Upper lobe of right lung (tissue), 1 donor: ENCODE data around the gene CRYBG3. TPM values are rescaled to one million over a fixed set of nuclear protein-coding genes. Genes with fewer than 3 reads are reported as not detected.

Experiments
- ATAC-seq: fragments of 200-7000 bp; cut with Tn5 transposase; one replicate; pipeline ENCODE4 v1.9.1; 2020; ENCODE audit warnings: mild to moderate bottlenecking, moderate library complexity
- DNase-seq: peaks from one replicate; pipeline ENCODE4 v3.0.0-alpha.2; 2020
- H3K27ac ChIP-seq: fragments of 200-600 bp; one replicate; pipeline ENCODE4 v1.8.0; 2022
- H3K27me3 ChIP-seq: fragments of 200-600 bp; one replicate; pipeline ENCODE4 v1.8.0; 2022; ENCODE audit warnings: mild to moderate bottlenecking
- H3K36me3 ChIP-seq: fragments of 200-600 bp; one replicate; pipeline ENCODE4 v1.8.0; 2022
- H3K4me1 ChIP-seq: fragments of 200-600 bp; one replicate; pipeline ENCODE4 v1.8.0; 2022
- H3K4me3 ChIP-seq: fragments of 200-600 bp; one replicate; pipeline ENCODE4 v1.8.0; 2022; ENCODE audit warnings: mild to moderate bottlenecking
- H3K9me3 ChIP-seq: fragments of 200-600 bp; one replicate; pipeline ENCODE4 v1.8.0; 2022
- intact Hi-C: fragments of 100-400 bp; cut with DNase I; formaldehyde crosslinking; loops from one replicate; pipeline ENCODE4 v1.11.0; 2022
- total RNA-seq: library from RNA; stranded (reverse); fragmentation: NEBNext Ultra II Directional; extraction: Animal tissue kit (Norgen Biotek cat#: 25700); gene quantifications from one replicate; pipeline ENCODE4 v1.2.1, GENCODE V29; 2021
- TF ChIP-seq, protein P1 (sequence below): fragments of 200-600 bp; IDR thresholded peaks from one replicate; pipeline ENCODE4 v1.8.0; 2022; ENCODE audit warnings: antibody characterized with exemption
- donor health status: DM: no; HTN: yes; CAD: no; lungs with severe emphysema.

CRYBG3 gene
- total RNA-seq, 1 donor from 2014 or later = 25.5 TPM

DNA sequence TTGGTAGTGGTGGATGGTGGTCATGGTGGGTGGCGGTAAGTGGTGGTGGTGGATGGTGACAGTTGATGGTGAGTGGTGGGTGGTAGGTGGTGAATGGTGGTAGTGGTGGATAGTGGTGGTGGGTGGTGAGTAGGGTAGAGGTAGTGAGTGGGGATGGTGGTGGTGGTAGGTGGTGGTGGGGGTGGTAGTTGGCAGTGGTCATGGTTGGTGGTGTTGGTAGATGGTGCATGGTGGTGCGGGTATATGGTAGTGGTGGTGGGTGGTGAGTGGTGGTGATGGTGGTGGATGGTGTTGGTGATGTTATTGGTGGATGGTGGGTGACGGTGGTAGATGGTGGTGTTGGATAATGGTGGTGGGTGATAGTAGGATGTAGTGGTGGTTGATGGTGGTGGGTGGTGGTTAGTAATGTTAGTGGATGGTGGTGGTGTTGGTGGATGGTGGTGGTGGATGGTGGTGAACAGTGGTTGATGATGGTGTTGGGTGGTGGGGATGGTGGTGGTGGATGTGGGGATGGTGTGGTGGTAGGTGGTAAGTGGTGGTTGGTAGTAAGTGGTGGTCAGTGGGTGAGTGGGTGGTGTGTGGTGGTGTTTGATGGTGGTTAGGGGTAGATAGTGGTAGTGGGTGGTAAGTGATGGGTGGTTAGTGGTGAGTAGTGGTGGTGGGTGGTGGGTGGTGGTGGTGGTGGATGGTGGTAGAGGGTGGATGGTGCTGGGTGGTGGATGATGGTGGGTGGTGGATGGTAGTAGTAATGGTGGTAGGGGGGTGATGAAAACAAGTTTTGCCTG is 167.2 kb downstream of the CRYBG3 start:
- intact Hi-C loops = no loop called here

GRCh38 chr3:97990624-97991292 is 168.9 kb downstream of the CRYBG3 start:
- Histone ChIP-seq H3K27me3 (no peaks in the 10 kb centered on the region), H3K4me3 (no peak overlapping the region), H3K4me1 (no peaks in the 10 kb centered on the region), H3K36me3 (no peaks in the 10 kb centered on the region), H3K27ac (no peak overlapping the region), H3K9me3 (no peaks in the 10 kb centered on the region)
- no peak for ATAC-seq
- DNase-seq = no peak
- intact Hi-C loops = no loop called here
- TF ChIP-seq, protein P1, sequence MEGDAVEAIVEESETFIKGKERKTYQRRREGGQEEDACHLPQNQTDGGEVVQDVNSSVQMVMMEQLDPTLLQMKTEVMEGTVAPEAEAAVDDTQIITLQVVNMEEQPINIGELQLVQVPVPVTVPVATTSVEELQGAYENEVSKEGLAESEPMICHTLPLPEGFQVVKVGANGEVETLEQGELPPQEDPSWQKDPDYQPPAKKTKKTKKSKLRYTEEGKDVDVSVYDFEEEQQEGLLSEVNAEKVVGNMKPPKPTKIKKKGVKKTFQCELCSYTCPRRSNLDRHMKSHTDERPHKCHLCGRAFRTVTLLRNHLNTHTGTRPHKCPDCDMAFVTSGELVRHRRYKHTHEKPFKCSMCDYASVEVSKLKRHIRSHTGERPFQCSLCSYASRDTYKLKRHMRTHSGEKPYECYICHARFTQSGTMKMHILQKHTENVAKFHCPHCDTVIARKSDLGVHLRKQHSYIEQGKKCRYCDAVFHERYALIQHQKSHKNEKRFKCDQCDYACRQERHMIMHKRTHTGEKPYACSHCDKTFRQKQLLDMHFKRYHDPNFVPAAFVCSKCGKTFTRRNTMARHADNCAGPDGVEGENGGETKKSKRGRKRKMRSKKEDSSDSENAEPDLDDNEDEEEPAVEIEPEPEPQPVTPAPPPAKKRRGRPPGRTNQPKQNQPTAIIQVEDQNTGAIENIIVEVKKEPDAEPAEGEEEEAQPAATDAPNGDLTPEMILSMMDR = no peak

More for the DNA sequence above, 167.2 kb downstream of the CRYBG3 start:
- Histone ChIP-seq H3K27me3 (no peaks in the 10 kb centered on the region), H3K4me1 (no peaks in the 10 kb centered on the region), H3K9me3 (no peaks in the 10 kb centered on the region), H3K36me3 (no peaks in the 10 kb centered on the region), H3K27ac (no peak overlapping the region), H3K4me3 (no peak overlapping the region)
- ATAC-seq (peak; percentile 23), DNase-seq (no peak)
- TF ChIP-seq, protein P1 = no peak

DNA sequence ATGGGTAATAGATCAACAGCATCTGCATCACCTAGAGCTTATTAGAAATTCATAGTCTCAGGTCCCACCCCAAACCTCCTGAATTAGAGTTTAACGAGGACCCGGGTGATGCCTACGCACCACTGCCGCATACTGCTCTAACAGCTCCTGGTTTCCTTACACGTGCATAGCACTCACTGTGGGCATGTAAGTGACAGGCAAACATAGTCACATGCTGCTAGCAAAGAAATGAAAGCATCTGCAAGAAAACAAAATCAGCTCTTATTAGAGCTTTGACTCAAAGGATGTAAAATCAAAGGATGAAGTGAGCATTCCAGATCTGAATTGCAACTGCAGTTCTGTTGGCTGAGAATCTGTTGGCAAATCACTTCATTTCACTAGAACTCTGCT is 169.5 kb downstream of the CRYBG3 start:
- Histone ChIP-seq H3K36me3 (no peaks in the 10 kb centered on the region), H3K27ac (no peak overlapping the region), H3K9me3 (no peaks in the 10 kb centered on the region), H3K4me1 (no peaks in the 10 kb centered on the region), H3K4me3 (no peak overlapping the region), H3K27me3 (no peaks in the 10 kb centered on the region)
- no peak for DNase-seq
- intact Hi-C loops = no loop called here
- peak; percentile 66 for ATAC-seq
- TF ChIP-seq, protein P1 = no peak

- Histone ChIP-seq H3K4me3 (no peak overlapping the region), H3K4me1 (no peaks in the 10 kb centered on the region), H3K27ac (no peak overlapping the region), H3K27me3 (no peaks in the 10 kb centered on the region), H3K36me3 (no peaks in the 10 kb centered on the region), H3K9me3 (no peaks in the 10 kb centered on the region)
- intact Hi-C loops = no loop called here
- no peak for ATAC-seq
- TF ChIP-seq, protein P1 = no peak
- DNase-seq = no peak
Observed at GRCh38 chr3:97992547-97993173, 170.8 kb downstream of the CRYBG3 start.

- H3K36me3 ChIP-seq = no peaks in the 10 kb centered on the region
- no peak overlapping the region for H3K27ac ChIP-seq
- no peak for DNase-seq
- no peak overlapping the region for H3K4me3 ChIP-seq
- no peaks in the 10 kb centered on the region for H3K27me3 ChIP-seq
- H3K4me1 ChIP-seq = no peaks in the 10 kb centered on the region
- TF ChIP-seq, protein P1 = no peak
- no peaks in the 10 kb centered on the region for H3K9me3 ChIP-seq
- ATAC-seq = no peak
- intact Hi-C loops = no loop called here
Observed at GRCh38 chr3:97993526-97993925, 171.7 kb downstream of the CRYBG3 start.
